Stimulated activated CD8-positive, alpha-beta memory T cell treated with anti-CD3 and anti-CD28 coated beads, Interleukin-15, amount 100 ng/mL, for 48 hours (primary cell): ENCODE measurements around the gene FAM131C.
"Not testable (repeated sequence)": the region's sequence is repeated elsewhere in the genome, so short reads cannot be mapped to it uniquely, and the experiment has no call there.

Experiments
- DNase-seq, 2 donors: peaks; one replicate each; pipeline ENCODE4 v3.0.0-alpha.2; 2020; ENCODE audit warnings: low read depth in 2 of 2

Gene FAM131C, protein sequence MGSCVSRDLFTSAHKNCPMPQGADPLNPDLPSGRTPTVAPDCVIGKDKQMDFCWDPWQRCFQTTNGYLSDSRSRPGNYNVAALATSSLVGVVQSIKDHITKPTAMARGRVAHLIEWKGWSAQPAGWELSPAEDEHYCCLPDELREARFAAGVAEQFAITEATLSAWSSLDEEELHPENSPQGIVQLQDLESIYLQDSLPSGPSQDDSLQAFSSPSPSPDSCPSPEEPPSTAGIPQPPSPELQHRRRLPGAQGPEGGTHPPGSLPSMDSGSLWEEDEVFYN

GRCh38 chr1:16073490-16074119, at the start of gene FAM131C:
TSS of gene FAM131C (minus strand) at chr1:16073651. CDS start at chr1:16073442, 209 bp downstream.
- peak in 1 of 2 donors; percentile 10 for DNase-seq

- DNase-seq, result peak; percentile 49 to 63
These were observed 49.5 kb upstream of the FAM131C start for GRCh38 chr1:16122916-16123315.

- DNase-seq, result no peak
These were observed 49.0 kb upstream of the FAM131C start for GRCh38 chr1:16122350-16122881.

- no peak for DNase-seq
These were observed 47.5 kb upstream of the FAM131C start for GRCh38 chr1:16120940-16121410.

GRCh38 chr1:16120407-16120806, 47.0 kb upstream of the FAM131C start:
- DNase-seq, result no peak

- DNase-seq, result no peak
These were observed 46.5 kb upstream of the FAM131C start for GRCh38 chr1:16119926-16120325.

DNA sequence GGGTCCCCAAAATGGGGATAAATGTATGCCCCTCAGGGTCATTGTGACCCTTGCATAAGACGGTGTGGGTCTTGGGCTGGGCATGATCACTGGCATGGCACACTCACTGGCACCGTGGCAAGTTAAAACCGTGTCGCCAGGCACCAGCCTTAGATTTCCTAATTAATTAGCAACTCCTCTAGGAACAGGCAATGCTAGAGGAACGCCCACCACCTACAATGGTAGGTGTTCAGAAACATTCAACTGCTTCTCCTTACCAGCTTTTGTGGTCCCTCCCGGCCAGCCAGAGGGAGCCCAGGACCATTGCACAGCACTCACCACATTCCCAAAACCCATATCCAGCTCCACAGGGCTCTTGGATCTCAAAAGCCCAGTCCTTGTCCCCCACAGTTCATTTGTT, 46.1 kb upstream of the FAM131C start:
- DNase-seq, result no peak

DNA sequence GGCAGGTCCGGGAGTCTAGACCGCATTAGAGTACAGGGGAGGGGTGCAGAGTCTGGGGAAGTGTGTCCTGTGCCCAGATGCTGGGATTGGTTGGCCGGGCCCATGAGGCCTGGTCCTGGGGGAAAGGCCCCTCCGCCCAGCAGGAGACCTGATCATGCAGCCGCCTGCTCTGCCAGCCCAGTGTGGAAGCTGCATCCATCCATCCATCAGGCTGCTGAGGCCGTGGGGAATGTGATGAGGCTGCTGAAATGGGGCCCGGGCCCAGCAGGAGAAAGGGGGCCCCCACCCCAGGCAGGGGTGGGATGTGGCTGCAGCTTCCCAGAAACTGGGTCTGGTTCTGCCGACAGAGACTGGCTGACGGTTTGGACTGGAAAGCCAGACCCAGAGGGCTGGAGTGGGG, 45.3 kb upstream of the FAM131C start:
- no peak for DNase-seq

- no peak for DNase-seq
These were observed 44.5 kb upstream of the FAM131C start for GRCh38 chr1:16117936-16118335.

- no peak for DNase-seq
These were observed 43.9 kb upstream of the FAM131C start for GRCh38 chr1:16117369-16117768.

DNA sequence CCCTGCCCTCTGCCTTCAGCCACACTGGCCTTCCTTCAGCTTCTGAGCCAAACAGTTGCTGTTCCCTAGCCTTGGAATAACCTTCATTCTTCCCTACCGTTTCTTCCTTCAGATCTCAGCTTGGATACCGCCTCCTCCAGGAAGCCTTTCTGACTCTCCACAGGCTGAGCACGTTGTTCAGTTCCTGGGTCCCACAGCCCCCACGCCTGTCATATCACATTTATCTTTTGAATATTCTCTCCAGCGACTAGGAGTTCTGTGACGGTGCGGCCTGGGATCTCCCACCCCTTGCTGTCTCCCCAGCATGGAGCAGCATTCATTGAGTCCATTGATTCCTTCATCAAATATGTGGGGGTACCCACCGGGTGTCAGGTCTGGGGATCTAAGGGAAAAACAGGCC, 43.2 kb upstream of the FAM131C start:
- no peak for DNase-seq

GRCh38 chr1:16116002-16116401, 42.6 kb upstream of the FAM131C start:
- no peak for DNase-seq

- no peak for DNase-seq
These were observed 42.1 kb upstream of the FAM131C start for GRCh38 chr1:16115468-16115983.

DNA sequence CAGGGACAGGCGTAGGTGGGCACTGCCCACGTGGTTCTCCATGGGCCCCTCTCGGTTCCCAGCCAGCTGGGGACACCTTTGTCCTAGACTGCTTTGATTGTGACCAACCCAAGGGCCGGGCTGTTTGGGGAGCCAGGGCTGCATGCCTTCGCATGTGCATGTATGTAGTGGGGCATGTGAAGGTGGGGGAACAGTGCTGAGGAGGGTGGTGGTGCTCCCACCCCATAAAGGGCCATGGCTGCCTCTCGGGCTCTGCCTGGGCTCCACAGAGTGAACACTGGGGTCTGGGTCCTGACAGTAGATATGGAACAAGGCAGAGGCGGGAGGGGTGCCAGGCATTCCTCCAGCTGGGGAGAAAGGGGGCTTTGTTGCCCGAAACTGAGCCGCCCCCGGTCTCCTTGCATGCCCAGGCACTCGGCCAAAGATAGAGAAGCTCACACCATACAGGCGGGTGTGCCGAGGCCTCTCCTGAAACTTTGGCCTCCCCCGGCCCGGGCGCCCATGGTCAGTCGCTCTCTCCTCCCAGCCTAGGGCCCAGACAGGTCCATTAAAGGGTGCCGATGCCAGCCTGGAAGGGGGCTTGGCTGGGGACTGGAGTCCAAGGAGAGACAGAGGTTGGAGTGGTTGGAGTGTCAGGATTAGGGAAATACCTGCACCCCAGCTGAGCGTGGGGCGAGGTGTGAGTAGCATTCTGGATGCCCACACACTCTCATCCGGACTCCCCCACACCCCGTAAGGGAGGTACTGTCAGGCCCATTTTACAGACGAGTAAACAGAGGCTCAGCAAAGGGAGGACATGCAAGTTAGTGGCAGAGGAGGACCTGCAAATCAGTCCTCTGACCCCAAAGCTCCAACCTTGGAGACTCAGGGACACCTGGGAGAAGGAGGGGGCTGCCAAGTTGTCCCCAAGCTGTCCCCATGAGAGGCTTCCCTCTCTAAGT, 41.3 kb upstream of the FAM131C start:
- no peak for DNase-seq

DNA sequence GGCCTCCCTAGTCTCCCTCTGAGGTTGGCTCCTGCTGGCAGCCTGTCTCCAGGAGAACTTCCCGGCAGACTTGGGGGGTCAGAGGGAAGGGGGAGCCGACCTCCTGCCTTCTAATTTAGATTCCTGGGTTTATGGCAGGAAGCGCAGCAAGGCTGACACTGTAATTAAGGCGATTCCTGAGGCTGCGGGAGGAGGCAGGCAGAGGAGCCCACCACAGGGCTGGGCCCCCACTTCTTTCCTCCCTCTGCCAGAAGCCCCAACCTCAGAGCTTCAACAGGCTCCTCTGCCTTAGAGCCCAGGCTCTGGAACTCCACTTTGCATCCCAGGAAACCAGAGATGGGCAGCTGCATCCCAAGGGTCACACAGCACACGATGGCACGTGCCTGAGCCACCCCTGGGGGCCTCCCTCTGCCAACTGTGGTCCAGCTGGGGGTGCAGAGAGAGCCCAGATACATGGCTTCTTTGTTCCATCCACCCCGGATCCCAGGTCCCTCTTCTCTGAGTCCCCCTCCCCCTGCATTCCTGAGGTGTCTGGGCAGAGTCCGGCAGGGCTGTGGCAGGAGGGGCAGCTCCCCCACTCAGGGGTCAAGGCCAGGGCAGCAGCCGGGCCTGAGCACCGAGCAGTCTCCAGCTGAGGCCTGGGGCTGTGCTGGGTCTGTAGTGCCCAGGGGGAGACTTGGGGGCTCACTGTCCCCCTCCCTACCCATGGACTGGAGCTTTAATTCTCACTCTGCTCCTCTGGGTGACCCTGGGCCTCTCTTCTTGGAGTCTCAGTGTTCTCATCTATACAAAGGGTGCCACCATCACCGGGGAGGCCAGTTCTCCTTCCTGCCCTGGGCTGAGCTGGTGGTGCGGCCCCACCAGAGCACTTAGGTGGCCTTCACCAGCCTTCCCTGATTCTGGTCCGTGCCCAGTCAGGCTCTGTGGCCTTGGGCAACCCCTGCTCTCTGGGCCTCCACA, 39.4 kb upstream of the FAM131C start:
- DNase-seq, result no peak

GRCh38 chr1:16111771-16112595, 38.5 kb upstream of the FAM131C start:
- no peak for DNase-seq

DNA sequence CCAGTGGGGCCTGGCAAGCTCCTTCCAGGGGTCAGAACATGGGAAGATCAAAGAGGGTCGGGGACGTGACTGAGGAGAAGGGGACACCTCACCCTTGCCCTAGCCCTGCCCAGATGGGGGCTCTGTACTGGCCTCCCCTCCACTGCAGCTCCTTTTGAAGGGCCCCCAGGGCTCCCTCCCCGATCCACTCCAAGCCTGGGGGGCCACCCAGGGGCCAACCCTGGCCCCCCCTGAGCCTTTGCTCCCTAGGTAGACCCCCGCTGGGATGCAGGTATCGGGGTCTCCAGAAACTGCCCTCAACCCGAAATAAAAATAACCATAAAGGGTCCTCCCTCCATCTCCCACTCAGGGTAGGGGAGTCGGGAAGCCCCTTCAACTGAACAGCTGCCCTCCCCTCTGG, 37.4 kb upstream of the FAM131C start:
- no peak for DNase-seq

GRCh38 chr1:16110456-16110855, 37.0 kb upstream of the FAM131C start:
- DNase-seq, result no peak

GRCh38 chr1:16109571-16109970, 36.1 kb upstream of the FAM131C start:
- DNase-seq, result no peak

DNA sequence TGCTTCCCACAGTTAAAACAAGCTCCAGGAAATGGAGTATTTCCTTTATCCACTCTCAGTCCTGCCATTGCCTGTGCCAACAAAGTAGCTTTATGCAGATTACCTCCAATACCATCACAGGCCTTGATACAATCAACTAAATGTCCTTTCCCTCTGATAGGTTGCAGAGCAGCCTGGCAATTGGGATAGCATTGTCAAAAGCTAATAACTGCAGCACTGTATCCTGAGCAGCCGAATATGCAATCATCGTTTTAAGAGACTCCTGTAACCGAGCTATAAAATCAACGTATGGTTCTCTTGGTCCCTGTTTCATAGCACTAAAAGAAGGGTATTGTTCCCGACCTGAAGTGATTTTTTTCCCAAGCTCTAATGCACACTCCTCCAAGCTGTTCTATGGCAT, 33.6 kb upstream of the FAM131C start:
- DNase-seq, result not testable (repeated sequence)
